Suprapubic skin (tissue), 4 donors: Measurements from ENCODE around the gene TRIM8.

Source experiments
- CTCF ChIP-seq, 2 donors: fragments of 200-600 bp in 1 of 2; fragments of 450-650 bp in 1 of 2; sonication (generic) in 1 of 2; IDR thresholded peaks; one replicate each; pipeline ENCODE4 v1.5.1; 2016 to 2019; ENCODE audit warnings: antibody characterized with exemption in 2 of 2, mild to moderate bottlenecking in 1 of 2, moderate library complexity in 1 of 2
- POLR2A ChIP-seq, 2 donors: fragments of 450-650 bp; IDR thresholded peaks; one replicate each; pipeline ENCODE4 v1.6.1; 2017; ENCODE audit warnings: antibody characterized with exemption in 2 of 2, mild to moderate bottlenecking in 2 of 2, moderate library complexity in 2 of 2
- POLR2AphosphoS5 ChIP-seq, 3 donors: sonication (generic); formaldehyde crosslinking; IDR thresholded peaks; one replicate each; pipeline ENCODE4 v1.6.1; 2017; ENCODE audit warnings: antibody characterized with exemption in 3 of 3

GRCh38 chr10:102676534-102677315 lies 32.4 kb downstream of the TRIM8 start:
- TF ChIP-seq CTCF (IDR thresholded peaks at IDR 0.05): no peak
- no peak for TF ChIP-seq POLR2A (IDR thresholded peaks at IDR 0.05)
- no peak for TF ChIP-seq POLR2AphosphoS5 (IDR thresholded peaks at IDR 0.05)
